GM12878 (cell line): Measurements from ENCODE around the gene EME2. TPM values are rescaled to one million over a fixed set of nuclear protein-coding genes. Genes with fewer than 3 reads are reported as not detected.

Source experiments
- ATAC-seq: fragments of 200-7000 bp; cut with Tn5 transposase; 3 replicates; pipeline ENCODE4 v1.9.1; 2020; ENCODE audit warnings: mild to moderate bottlenecking, moderate library complexity
- BruUV-seq: library from RNA; stranded (reverse); fragments of 400-500 nt; replicated peaks from 2 replicates; lab custom pipeline; 2021; lab: Mats Ljungman, UMichigan
- CTCF ChIA-PET: fragments of 300-600 bp; sonication (Branson Sonifier 250); formaldehyde crosslinking; extraction: SDS; loops from one replicate; lab custom pipeline; 2021; ENCODE audit warnings: inconsistent platforms; lab: Yijun Ruan, JAX
- POLR2A ChIA-PET: fragments of 350-600 bp; formaldehyde crosslinking; extraction: SDS; loops from one replicate; lab custom pipeline; 2021; ENCODE audit warnings: inconsistent platforms; lab: Charles Lee
- RAD21 ChIA-PET: fragments of 300-600 bp; sonication (Branson Sonifier 250); formaldehyde crosslinking; loops from one replicate; lab custom pipeline; 2023; ENCODE audit warnings: antibody characterized with exemption; ENCODE audit not compliant: unreplicated experiment; lab: Charles Lee
- SMC1A ChIA-PET: fragments of 300-600 bp; sonication (Branson Sonifier 250); formaldehyde crosslinking; loops from one replicate; lab custom pipeline; 2023; ENCODE audit not compliant: unreplicated experiment, uncharacterized antibody; lab: Charles Lee
- DNase-seq: peaks from one replicate; pipeline ENCODE4 v3.0.0-alpha.2; 2011; ENCODE audit warnings: low read depth, low spot score
- FAIRE-seq: peaks from 3 replicates; lab custom pipeline; 2011; peaks lifted over from hg19 to GRCh38; lab: Jason Lieb, UNC
- H2AFZ ChIP-seq: 2 replicates; pipeline ENCODE4 v1.6.0; 2011; ENCODE audit warnings: low read depth, low read length, control low read depth; ENCODE audit not compliant: control insufficient read depth
- H3K27ac ChIP-seq: 2 replicates; pipeline ENCODE4 v1.5.1; 2011; ENCODE audit warnings: control low read depth; ENCODE audit not compliant: control insufficient read depth, insufficient read depth
- H3K27me3 ChIP-seq, 2 experiments: replicated peaks in 1 of 2; 2 replicates each; pipeline versions ENCODE4 v1.6.0 to v1.6.1; 2011; ENCODE audit warnings: low read length in 1 of 2; ENCODE audit not compliant: control insufficient read depth in 2 of 2, insufficient read depth in 2 of 2
- H3K36me3 ChIP-seq, 2 experiments: 2 replicates each; pipeline ENCODE4 v1.5.1; 2011; ENCODE audit warnings: low read length in 1 of 2; ENCODE audit not compliant: control insufficient read depth in 2 of 2, insufficient read depth in 2 of 2
- H3K4me1 ChIP-seq: 2 replicates; pipeline ENCODE4 v1.6.1; 2011; ENCODE audit warnings: mild to moderate bottlenecking, low read length, moderate library complexity, mixed read lengths; ENCODE audit not compliant: control insufficient read depth, insufficient read depth
- H3K4me2 ChIP-seq: 2 replicates; pipeline ENCODE4 v1.6.0; 2011; ENCODE audit warnings: control low read depth; ENCODE audit not compliant: control insufficient read depth, insufficient read depth
- H3K4me3 ChIP-seq: fragments of 200-600 bp; sonication (generic); 2 replicates; pipeline ENCODE4 v1.5.1; 2016
- H3K79me2 ChIP-seq: 2 replicates; pipeline ENCODE4 v1.6.0; 2011; ENCODE audit warnings: low read length; ENCODE audit not compliant: control insufficient read depth, insufficient read depth
- H3K9ac ChIP-seq: 2 replicates; pipeline ENCODE4 v1.8.0; 2011; ENCODE audit warnings: low read length, control low read depth, mixed read lengths; ENCODE audit not compliant: control insufficient read depth, insufficient read depth
- H3K9me3 ChIP-seq: replicated peaks from 3 replicates; pipeline ENCODE4 v1.5.1; 2011; ENCODE audit warnings: mild to moderate bottlenecking, low read length; ENCODE audit not compliant: control insufficient read depth, insufficient read depth
- H4K20me1 ChIP-seq: 2 replicates; pipeline ENCODE4 v1.6.0; 2011; ENCODE audit not compliant: control insufficient read depth, insufficient read depth
- BMI1 ChIP-seq: fragments of 450-650 bp; IDR thresholded peaks from 2 replicates; pipeline ENCODE4 v1.6.1; 2016; ENCODE audit warnings: mild to moderate bottlenecking, moderate library complexity, borderline replicate concordance
- BRCA1 ChIP-seq: IDR thresholded peaks from 2 replicates; pipeline ENCODE4 v1.6.1; 2011; ENCODE audit warnings: low read depth, low read length, improper control_type of control experiment
- CBFB ChIP-seq: IDR thresholded peaks from 2 replicates; pipeline ENCODE4 v1.6.1; 2016; ENCODE audit warnings: antibody characterized with exemption, low read depth
- CBX3 ChIP-seq: fragments of 200-600 bp; sonication (generic); IDR thresholded peaks from 2 replicates; pipeline ENCODE4 v1.6.1; 2016; ENCODE audit warnings: low read depth, borderline replicate concordance
- EZH2 ChIP-seq: IDR thresholded peaks from 2 replicates; pipeline ENCODE4 v1.6.1; 2012; ENCODE audit warnings: low read depth, mild to moderate bottlenecking, control low read depth, inconsistent platforms, low read length, borderline replicate concordance; ENCODE audit not compliant: control insufficient read depth
- GABPA ChIP-seq: IDR thresholded peaks from 2 replicates; pipeline ENCODE4 v1.6.1; 2014; ENCODE audit warnings: antibody characterized with exemption, low read depth, mild to moderate bottlenecking, inconsistent platforms
- LARP7 ChIP-seq: fragments of 450-650 bp; IDR thresholded peaks from 2 replicates; pipeline ENCODE4 v1.6.1; 2017; ENCODE audit warnings: mild to moderate bottlenecking
- MEF2A ChIP-seq: IDR thresholded peaks from 2 replicates; pipeline ENCODE4 v1.6.1; 2011; ENCODE audit warnings: low read depth, mild to moderate bottlenecking, low read length, moderate library complexity; ENCODE audit not compliant: insufficient read depth
- WGBS: methylation state at CpG from one replicate; pipeline ENCODE4 v1.1.6; 2016; ENCODE audit warnings: low lambda C conversion rate; ENCODE audit not compliant: insufficient replicate concordance, insufficient coverage; ENCODE audit errors: missing lambda C conversion rate; 5-methylcytosine and 5-hydroxymethylcytosine counted together
- in situ Hi-C: fragments of 300-500 bp; cut with MboI; formaldehyde crosslinking; loops from 9 replicates; pipeline ENCODE4 v1.14.3; 2018; ENCODE audit warnings: mixed read lengths
- intact Hi-C: fragments of 100-400 bp; cut with micrococcal nuclease; formaldehyde crosslinking; loops from one replicate; pipeline ENCODE4 v1.14.2; 2022; ENCODE audit not compliant: unreplicated experiment
- polyA plus RNA-seq, 11 experiments: library from polyadenylated mRNA; depleted of rRNA in 4 of 11; unstranded in 6 of 11; stranded (reverse) in 5 of 11; fragments of >200 nt; fragmentation: Nextera tagmentation in 4 of 11; fragmentation: Illumina TruSeq in 1 of 11; extraction: Ambion mirVana in 4 of 11; extraction: Trizol in 1 of 11; gene quantifications; 1 replicate in 1 of 11; 2 replicates in 10 of 11; pipeline versions ENCODE4 v1.2.1 to v1.2.3, GENCODE V29; 2011 to 2016; ENCODE audit warnings: inconsistent platforms in 2 of 11, missing spikeins in 2 of 11, low read depth in 1 of 11
- total RNA-seq, 4 experiments: library from RNA; depleted of rRNA in 3 of 4; stranded (reverse); fragments of >200 nt in 3 of 4; fragmentation: Illumina TruSeq in 1 of 4; extraction: Trizol in 1 of 4; gene quantifications; 2 replicates each; pipeline versions ENCODE4 v1.2.1 to v1.2.3, GENCODE V29; 2013 to 2021
- TF ChIP-seq, protein P1 (sequence below): fragments of 450-650 bp; formaldehyde crosslinking; IDR thresholded peaks from 2 replicates; pipeline ENCODE4 v1.5.0; 2022; ENCODE audit warnings: mild to moderate bottlenecking, missing genetic modification characterization

EME2 gene
- total and polyA plus RNA-seq, 10 of the 15 experiments (the other 5 are each of a cell fraction or from before 2014, with no cell fraction given), result 0.29 to 16.9 (median 4.1) TPM

DNA sequence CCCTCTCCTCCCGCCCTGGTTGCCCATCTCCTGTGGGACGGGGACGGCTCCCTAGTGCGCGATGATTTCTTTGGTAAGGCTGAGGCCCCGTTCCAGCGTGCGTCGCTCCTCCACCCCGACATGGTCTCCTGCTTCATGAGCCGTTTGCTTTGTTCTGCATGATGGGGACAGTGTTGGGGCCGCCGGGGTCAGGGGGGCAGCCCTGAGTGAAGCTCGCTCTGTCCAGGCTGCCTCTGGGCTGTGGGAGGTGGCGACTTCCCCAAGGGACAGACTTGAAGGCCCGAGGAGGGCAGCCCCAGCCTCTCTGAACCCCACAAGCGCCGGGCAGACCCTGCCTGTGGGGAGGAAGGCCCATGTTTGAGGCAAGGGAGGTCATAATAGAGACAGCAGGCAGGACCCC lies 13.7 kb upstream of the EME2 start:
- BruUV-seq, result no TSS peak
- intact Hi-C loops (no loop called here), in situ Hi-C loops (no loop called here)
- Histone ChIP-seq H3K9ac (no peak overlapping the region), H3K9me3 (no peaks in the 10 kb centered on the region), H3K4me3 (no peak overlapping the region), H2AFZ (no peak overlapping the region), H3K4me1 (no peaks in the 10 kb centered on the region), H3K4me2 (no peak overlapping the region), H3K36me3 (peaks cover 0 to 6% of the 10 kb centered on the region in 2 experiments; a peak in 3 of 4 replicates), H4K20me1 (no peaks in the 10 kb centered on the region), H3K27me3 (no peaks in the 10 kb centered on the region), H3K27ac (no peak overlapping the region), H3K79me2 (no peaks in the 10 kb centered on the region)
- TF ChIP-seq MEF2A (no peak), CBFB (no peak), GABPA (no peak), BRCA1 (no peak), LARP7 (no peak), CBX3 (no peak)
- no peak for DNase-seq
- ATAC-seq, result no peak
- RAD21 ChIA-PET, result no interaction called here
- POLR2A ChIA-PET, result no interaction called here
- SMC1A ChIA-PET, result no interaction called here
- FAIRE-seq, result no peak
- 87% methylated on average over 17 of the region's 18 CpGs for WGBS
- CTCF ChIA-PET, result no interaction called here

DNA sequence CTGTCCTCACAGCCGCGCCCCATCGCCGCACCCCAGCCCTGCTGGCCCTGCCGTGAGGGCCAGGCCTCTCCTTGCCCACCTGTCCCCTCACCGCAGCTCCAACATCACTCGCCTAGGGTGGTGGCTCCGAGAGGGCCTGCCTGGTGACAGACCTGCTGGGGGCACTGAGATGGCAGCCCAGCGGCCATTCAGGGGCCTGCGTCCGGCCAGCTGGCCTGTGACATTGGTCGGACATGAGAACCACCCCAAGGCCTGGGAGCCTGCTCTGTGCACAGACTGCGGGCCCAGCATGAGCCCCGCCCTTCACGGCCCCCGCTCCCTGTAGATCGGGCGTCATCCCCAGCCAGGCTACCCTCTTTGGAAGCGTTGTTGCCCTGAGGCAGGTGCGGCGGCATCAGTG lies 13.1 kb upstream of the EME2 start:
- BruUV-seq, result no TSS peak
- intact Hi-C loops, result no loop called here
- no peak overlapping the region for H3K4me2 ChIP-seq
- ChIA-PET CTCF (no interaction called here), POLR2A (no interaction called here), RAD21 (no interaction called here), SMC1A (no interaction called here)
- in situ Hi-C loops, result no loop called here
- peaks cover 0 to 9% of the 10 kb centered on the region in 2 experiments; a peak in 3 of 4 replicates for H3K36me3 ChIP-seq
- ATAC-seq, result no peak
- TF ChIP-seq EZH2 (no peak), BMI1 (no peak)
- TF ChIP-seq, protein P1, sequence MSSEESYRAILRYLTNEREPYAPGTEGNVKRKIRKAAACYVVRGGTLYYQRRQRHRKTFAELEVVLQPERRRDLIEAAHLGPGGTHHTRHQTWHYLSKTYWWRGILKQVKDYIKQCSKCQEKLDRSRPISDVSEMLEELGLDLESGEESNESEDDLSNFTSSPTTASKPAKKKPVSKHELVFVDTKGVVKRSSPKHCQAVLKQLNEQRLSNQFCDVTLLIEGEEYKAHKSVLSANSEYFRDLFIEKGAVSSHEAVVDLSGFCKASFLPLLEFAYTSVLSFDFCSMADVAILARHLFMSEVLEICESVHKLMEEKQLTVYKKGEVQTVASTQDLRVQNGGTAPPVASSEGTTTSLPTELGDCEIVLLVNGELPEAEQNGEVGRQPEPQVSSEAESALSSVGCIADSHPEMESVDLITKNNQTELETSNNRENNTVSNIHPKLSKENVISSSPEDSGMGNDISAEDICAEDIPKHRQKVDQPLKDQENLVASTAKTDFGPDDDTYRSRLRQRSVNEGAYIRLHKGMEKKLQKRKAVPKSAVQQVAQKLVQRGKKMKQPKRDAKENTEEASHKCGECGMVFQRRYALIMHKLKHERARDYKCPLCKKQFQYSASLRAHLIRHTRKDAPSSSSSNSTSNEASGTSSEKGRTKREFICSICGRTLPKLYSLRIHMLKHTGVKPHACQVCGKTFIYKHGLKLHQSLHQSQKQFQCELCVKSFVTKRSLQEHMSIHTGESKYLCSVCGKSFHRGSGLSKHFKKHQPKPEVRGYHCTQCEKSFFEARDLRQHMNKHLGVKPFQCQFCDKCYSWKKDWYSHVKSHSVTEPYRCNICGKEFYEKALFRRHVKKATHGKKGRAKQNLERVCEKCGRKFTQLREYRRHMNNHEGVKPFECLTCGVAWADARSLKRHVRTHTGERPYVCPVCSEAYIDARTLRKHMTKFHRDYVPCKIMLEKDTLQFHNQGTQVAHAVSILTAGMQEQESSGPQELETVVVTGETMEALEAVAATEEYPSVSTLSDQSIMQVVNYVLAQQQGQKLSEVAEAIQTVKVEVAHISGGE (CRISPR knock-in tag), result no peak
- H3K27me3 ChIP-seq, result no peaks in the 10 kb centered on the region
- WGBS, result 95% methylated on average over 17 of the region's 21 CpGs
- FAIRE-seq, result no peak
- H3K9me3 ChIP-seq, result no peaks in the 10 kb centered on the region
- H3K27ac ChIP-seq, result no peak overlapping the region
- H4K20me1 ChIP-seq, result no peaks in the 10 kb centered on the region
- H3K4me3 ChIP-seq, result no peak overlapping the region
- no peak overlapping the region for H3K9ac ChIP-seq
- no peaks in the 10 kb centered on the region for H3K79me2 ChIP-seq
- no peak for DNase-seq
- H3K4me1 ChIP-seq, result no peaks in the 10 kb centered on the region
- no peak overlapping the region for H2AFZ ChIP-seq
